Endometrial microvascular endothelial cells (primary cell): ENCODE results near the gene SLC30A2. TPM values are rescaled to one million over a fixed set of nuclear protein-coding genes. Genes with fewer than 3 reads are reported as not detected.

ENCODE experiments used
- in situ Hi-C: cut with HindIII; loops from 2 replicates; pipeline ENCODE4 v1.10.0; 2017; ENCODE audit warnings: low sequenced_read_pairs, low pct_unique_long_range_greater_than_20kb; ENCODE audit errors: inconsistent ontology term
- total RNA-seq: library from RNA; depleted of rRNA; stranded (reverse); fragments of >200 nt; gene quantifications from one replicate; pipeline ENCODE4 v1.2.3, GENCODE V29; 2015; ENCODE audit errors: inconsistent ontology term

The SLC30A2 gene
- total RNA-seq, 1 donor from 2014 or later = not detected

DNA sequence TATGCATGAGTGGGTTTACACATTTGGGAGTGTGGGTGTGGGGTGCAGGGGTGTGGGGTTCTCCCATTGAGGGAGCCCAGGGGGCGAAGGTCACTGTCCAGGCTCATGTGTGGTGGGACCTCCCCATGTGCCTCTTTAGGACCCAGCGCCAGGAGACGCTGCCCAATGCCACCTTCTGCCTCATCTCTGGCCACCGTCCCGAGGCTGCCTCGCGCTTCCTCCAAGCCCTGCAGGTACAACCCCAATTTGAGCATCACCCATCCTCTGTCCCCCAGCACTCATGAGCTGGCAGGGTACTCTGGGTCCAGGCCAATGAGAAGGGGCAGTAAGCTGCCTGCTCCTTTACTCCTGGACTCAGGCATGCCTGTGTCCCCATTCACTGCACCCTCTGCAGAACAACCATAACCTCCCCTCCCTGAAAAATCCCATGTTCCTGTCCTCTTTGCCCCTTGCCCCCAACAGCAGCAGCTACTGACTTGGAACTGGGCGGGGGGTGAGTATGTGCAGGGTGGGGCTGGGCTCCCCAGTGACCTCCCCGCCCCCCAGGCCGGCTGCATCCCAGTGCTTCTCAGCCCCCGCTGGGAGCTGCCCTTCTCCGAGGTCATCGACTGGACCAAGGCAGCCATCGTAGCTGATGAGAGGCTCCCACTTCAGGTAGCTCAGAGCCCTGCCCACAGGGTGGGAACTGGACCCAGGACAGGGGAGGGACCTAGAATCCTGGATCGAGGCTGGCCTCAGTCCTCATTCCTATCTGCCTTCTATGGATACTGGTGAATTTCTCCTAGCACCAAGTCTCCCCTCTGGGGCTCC is 16.7 kb downstream of the SLC30A2 start:
- in situ Hi-C loops = no loop called here

DNA sequence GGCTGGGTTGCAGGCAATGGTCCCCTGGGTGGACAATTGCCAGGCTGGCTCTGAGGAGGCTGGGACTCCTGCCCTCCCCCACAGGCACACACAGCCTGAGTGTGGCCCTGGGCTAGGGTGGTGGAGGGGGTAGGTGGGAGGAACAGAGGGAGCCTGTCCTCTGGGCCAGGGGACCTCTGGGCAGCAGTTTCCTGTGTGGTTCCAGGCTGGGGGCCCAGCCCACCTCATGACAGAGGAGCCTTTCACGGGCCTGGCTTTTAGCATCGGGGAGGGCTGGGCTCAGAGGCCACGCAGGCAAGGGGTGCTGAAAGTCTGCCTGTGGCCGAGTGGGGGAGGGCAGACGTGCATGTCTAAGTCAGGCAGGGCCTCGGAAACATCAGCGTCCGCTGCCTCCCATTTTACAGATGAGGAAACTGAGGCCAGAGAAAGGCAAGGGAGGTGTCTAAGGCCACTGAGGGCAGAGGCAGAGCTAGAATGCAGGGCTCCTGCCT is 17.4 kb downstream of the SLC30A2 start:
- in situ Hi-C loops = no loop called here

DNA sequence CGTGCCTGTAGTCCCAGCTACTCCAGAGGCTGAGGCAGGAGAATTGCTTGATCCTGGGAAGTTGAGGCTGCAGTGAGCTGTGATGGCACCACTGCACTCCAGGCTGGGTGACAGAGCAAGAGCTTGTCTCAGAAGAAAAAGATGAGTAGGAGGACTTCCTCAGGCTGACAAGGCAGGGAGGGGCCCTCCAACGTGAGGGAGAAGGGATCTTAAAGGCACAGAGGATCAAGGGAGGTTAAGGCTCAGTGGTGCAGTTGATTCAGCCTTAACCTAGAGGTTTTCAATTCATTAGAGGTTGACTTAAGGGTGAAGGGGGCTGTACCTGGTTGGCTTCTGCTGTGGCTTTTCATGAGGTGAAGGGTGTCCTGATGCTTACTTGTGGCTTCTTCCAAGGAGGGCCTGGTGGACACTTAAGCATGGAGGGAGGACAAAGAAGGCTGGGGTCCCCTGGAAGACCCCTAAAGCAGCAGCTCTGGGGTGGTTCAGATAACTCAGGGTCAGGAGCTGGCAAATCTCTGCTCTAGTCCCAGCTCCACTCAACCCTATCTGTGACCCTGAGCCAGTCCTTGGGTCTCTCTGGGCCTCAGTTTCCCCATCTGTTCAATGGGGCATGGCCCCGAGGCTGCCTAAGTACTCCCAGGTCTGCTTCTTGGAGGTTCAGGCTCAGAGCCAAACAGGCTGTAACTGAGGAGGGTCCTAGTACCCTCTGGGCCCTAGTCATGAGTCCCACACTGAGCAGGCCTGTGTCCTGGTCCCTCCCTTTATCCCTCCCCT is 18.0 kb downstream of the SLC30A2 start:
- in situ Hi-C loops = no loop called here

DNA sequence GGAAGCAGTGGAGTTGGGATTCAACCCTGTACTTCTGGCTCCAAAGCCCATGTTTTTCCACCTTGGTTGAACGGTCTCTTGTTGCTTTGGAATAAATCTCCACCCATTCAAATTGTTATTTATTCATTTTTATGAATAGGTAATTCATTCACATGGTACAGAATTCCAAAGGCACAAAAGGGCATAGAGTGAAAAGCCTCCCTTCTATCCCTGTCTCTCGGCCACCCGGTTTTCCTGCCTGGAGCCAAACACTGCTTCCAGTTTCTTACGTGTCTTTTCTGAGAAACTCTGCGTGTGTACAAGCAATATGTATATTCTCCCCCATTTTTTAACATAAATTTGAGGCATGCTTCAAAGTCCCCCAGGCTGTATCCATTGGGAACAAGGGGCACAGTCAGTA is 20.4 kb downstream of the SLC30A2 start:
- in situ Hi-C loops = no loop called here

DNA sequence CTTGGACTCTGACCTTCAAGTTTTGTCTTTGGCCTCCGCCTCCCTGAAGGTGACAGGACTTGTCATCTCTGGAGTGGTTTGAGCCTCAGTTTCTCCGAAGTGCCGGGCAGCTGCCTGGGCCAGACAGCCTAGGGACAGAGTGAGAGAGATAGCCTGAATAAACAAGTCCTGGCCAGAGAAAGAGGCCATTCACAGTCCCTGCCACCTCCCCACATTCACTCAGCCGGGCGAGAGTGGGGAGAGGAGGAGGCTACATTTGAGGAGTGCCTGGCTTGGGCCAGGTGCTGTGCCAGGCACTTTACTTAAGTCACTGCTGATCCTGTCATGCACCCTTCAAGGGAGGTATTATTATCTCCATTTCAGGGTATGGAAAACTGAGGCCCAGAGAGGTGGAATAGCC is 20.9 kb downstream of the SLC30A2 start:
- in situ Hi-C loops = no loop called here

DNA sequence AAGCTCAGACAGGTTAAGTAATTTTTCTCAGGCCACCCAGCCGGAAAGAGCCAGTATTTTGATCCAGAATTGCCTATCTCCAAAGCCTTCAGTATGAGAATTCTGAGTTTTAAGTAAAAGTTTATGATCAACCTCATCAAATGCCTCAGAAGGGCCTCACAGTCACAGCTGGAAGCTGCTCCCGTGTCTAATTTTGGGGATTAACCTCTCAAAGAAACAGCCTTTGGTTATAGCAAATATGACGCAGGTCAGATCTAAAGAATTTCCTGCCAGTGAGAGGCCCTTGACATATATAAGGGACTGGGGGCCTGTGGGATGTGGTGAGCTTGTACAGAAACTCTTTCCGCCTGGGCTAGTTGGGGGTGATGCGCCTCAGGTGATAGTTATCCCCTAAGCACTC is 22.1 kb downstream of the SLC30A2 start:
- in situ Hi-C loops = no loop called here

DNA sequence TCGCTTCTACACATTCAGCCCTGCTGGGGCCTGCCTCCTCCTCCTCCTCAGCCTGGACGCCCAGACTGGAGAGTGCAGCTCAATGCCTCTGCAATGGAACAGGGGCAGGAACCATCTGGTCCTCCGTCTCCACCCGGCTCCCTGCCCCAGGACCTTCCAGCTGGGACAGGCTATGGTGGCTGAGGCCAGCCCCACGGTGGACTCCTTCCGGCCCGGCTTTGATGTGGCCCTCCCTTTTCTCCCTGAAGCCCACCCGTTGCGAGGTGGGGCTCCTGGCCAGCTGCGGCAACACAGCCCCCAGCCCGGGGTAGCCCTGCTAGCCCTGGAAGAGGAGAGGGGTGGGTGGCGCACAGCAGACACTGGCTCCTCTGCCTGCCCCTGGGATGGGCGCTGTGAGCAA is 22.9 kb downstream of the SLC30A2 start:
- in situ Hi-C loops = no loop called here

DNA sequence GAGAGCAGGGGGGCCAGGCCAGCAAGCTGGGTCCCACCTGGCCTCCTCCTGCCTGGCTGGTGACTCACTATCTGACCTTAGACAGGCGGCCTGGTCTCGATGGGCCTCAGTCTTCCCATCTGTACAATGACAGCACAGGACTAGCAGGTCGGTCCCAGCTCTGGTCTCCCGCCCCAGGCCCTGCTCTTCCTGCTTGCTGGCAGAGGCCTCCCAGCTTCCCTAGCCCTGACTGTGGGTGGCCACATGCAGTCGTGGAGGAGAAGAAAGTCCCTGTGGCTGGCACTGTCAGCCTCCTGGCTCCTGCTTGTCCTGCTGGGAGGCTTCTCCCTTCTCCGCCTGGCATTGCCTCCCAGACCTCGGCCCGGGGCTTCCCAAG is 23.5 kb downstream of the SLC30A2 start:
- in situ Hi-C loops = no loop called here

DNA sequence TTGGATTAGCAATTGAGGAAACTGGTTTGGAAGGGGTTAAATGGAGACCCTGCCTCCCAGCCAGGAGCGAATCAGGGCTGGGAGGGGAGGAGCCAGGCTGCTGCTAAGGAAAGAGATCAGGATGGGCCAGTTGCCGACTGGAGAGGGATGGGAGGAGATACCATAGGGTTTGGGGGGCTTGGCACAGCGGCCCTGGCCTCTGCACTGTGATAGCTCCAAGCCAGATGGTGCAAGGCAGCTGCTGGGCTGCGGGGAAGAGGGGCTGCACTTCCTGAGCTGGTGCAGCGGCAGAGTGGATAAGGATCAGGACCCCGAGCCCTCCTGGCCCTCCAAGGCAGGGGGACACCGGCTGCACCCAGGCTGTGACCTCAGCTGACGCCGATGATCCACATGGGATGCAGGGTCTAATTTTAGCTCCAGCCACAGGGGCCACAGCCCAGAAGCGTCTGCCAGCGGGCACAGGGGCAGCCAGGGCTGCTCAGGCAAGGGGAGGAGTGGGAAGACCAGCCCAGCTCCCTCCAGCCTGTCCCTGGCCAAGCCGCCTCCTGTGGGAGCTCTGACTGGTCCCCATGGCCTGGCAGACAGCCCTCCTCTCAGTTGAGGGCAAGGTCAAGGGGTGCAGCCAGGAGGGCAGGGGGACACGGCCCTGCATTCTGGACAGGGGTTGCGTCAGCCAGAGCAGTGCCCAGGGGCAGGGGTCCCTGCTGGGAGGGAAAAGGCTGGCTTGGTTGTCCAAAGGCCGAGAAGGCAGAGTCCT is 24.1 kb downstream of the SLC30A2 start, which contains the start of gene EXTL1:
TSS of gene EXTL1 (plus strand) at position 129 of the 757 bp plus-strand sequence. CDS start 872 bp downstream, outside the sequence.
- in situ Hi-C loops = no loop called here

DNA sequence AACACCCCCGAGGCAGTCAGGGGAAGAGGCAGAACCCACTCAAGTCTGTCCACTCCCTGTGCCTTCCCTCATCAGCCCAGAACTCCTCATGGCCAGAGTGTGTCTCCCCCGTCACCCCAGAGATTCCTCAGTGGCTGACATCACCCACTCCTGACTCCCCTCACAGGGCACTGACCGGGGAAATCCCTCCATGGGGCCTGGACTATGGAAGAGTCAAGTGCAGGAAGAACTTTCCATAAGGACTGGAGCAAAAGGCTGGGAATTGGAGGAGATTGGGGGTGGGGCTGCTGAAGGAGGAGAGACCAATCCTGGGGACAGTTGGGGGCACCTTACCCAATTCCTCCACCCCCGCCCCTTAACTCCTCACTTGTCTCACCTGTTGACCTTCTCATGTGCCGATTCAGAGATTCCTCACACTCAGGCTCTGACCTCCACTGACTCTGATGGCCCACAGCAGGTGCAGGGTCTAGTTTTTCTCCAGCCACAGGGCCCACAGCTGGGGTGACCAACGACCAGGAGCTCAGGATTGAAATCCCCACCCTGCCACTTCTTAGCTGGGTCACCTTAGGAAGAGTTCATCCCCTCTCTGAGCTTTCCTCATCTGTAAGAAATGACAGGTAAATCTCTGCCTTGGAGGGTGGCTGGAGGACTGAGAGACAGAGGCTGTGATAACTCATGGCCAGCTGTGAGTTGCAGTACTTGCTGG is 24.8 kb downstream of the SLC30A2 start:
- in situ Hi-C loops = no loop called here

DNA sequence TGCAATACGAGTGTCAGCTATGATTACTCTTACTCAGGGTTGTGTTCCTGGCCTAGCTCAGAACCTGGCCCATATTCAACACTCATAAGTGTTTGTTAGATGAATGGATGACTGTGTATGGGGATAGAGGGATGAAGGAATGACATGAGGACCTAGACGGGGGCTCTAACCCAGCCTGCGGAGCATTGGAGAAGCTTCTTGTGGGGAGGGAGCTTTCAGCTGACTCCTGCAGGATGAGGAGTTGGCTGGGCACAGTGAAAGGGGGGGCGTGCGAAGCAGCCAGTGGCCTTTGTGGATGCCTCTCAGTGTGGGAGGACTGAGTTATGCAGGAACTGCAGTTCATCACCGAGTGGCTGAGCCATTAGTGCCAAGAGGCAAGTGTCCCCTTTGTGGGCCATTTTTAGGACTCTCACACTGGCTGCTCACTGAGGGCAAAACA is 25.6 kb downstream of the SLC30A2 start:
- in situ Hi-C loops = no loop called here

DNA sequence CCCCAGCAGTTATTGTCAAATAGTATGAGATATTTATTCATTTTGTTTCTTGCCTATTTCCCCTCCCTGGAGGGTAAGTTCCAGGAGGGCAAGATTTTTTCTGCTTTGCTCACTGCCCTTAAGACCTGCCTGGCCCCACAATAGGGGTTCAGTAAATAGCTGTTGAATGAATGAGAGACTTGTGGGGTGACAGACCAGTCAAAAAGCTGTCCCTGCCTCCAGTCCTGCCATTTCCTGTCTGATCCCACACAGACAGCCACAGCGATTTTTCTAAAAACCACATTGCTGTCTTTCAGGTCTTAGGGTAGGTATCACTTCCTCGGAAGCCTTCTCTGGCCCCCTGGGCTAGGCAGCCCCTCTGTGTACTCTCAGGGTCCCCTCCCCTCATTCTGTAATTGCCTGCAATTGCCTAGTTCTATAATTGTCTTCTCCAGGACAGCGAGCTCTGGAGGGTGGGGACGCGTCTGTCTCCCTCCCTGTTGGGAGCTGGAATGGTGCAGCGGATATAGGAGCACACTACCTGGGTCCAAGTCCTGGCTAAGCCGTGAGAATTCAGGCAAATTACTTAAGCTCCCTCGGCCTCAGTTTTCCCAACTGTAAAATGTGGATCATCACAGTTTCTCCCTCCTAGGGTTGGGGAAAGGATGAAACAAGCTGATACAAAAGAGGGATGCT is 26.1 kb downstream of the SLC30A2 start:
- in situ Hi-C loops = no loop called here

DNA sequence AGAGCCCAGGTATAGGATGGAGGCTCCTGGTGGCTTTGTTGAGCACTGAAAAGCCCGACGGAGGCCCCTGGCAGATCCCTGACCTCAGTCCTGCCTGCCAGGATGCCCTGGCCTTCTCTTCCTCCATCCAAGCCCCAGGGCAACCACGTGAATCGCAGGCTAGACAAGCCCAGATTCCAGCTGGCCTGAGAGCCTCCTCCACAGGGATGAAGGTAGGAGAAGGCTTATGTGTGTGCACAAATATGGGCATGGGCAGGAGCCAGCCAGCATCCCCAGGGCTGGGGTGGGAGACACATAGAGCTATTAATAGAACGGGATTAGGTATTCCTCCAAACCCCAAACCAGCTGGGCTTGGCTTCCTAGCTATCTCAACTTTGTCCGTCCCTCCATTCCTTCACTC is 28.3 kb downstream of the SLC30A2 start:
- in situ Hi-C loops = no loop called here

DNA sequence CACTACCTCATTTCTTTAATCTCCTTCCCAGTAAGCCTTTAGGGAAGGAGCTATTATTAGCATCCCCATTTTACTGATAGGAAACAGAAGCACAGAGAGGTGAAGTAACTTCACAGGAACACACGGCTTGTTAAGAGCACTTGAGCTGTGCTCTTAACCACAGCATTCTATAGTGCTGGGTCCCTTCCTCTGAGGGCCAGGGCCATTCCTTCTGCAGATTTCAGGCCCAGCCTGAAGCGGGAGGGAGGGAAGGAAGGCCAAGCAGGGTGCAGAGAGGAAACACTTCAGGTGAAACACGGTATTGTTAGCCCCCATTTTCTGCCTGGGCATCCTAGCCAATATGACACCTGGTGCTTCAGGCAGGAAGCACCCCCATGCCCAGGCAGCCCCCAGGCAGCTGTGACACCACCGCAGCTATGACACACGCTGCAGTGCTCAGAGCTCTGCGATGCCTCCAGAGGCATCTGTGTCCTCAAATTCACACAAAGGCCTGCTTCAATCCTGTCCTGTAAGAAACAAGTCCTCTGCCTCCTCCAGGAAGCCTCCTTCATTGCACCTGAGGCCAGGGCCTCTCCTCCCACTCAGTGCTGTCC is 28.9 kb downstream of the SLC30A2 start:
- in situ Hi-C loops = no loop called here

DNA sequence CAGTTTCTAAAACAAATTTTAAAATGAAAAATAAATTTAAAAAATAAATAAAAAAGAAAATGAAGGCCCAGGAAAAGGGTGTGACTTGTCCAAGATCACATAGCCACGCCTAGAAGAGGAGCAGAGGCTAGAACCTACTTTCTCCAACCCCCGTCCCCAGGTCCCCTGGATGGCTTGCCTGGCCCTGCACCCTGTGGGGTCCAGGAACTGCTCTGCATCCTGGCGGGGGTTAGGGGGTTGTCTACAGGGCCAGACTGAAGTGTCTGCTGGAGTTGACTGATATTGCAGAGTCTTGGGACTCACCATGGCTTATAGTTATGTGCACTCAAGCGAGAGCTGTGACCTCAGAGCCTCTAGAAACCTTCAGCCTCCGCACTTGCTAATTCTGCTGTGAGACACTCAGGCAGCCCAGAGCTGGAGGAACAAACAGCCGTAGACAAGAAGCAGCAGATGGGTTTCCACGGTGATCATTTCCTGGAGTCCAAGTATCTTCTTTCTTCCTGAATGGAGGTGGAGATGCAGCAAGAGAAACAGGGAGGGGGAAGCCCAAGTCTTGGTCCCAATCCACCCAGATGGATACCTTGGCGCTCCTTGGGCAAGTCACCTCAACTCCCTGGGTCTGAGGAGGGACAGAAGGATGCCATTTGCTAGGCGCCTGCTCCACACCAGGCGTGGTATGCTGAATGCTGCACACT is 29.5 kb downstream of the SLC30A2 start:
- in situ Hi-C loops = no loop called here

DNA sequence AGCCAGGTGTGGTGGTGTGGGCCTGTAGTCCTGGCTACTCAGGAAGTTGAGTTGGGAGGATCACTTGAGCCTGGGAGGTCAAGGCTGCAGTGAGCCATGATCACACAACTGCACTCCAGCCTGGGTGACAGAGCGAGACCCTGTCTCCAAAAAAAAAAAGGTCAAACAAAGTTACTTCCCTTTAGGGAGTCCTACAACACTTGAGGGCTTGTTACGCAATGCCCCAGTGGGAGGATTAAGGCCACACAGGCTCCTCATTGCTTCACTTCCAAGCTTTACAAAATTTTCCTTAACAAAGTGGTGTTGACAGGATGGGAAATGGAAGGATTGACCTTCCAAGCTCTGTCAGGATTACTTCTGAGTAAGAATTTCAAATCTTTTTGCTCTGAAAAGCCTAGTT is 30.6 kb downstream of the SLC30A2 start:
- in situ Hi-C loops = no loop called here

DNA sequence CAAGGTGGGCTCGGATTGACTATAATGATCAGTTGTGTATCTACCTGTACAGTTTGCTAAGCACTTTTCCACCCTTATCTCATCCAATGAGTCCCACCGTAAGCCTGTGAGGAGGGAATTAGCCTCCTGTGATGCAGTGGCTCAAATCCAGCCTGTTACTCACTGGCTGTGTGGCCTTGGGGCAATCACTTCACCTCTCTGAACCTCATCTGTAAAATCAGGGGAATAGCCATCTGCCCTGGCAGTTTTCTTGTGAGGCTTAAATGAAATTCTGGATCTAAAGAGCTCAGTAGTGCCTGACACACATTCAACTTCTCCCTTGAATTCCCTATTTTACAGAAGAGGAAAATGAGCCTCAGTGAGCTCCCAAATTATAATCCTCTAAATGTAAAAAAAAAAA is 31.7 kb downstream of the SLC30A2 start:
- in situ Hi-C loops = no loop called here
